ENCODE data around the gene ABHD6. TPM values are rescaled to one million over a fixed set of nuclear protein-coding genes. Genes with fewer than 3 reads are reported as not detected.
"Not testable (repeated sequence)": the region's sequence is repeated elsewhere in the genome, so short reads cannot be mapped to it uniquely, and the experiment has no call there.

Gene ABHD6
- total and polyA plus RNA-seq, 4 donors, result 5.2 to 14.1 (median 10.7) TPM

- ATAC-seq (ENCODE audit: insufficient read depth, low FRiP score), result no peak
- TF ChIP-seq CTCF (IDR thresholded peaks at IDR 0.05; ENCODE audit: control extremely low read depth, extremely low read depth), result no peak
- H3K27me3 ChIP-seq (ENCODE audit: control insufficient read depth in 3 of 3, insufficient read depth in 3 of 3, low read length in 2 of 3), result no peaks in the 10 kb centered on the region
- no peak for DNase-seq
- no peaks in the 10 kb centered on the region for H3K9me3 ChIP-seq (ENCODE audit: control insufficient read depth in 4 of 4, insufficient read depth in 3 of 4, low read length in 3 of 4)
- no peak overlapping the region for H3K27ac ChIP-seq (ENCODE audit: low read depth in 1 of 2, low read length in 1 of 2)
- peaks cover 0 to 26% (median 7%) of the 10 kb centered on the region in 5 donors for H3K4me1 ChIP-seq (ENCODE audit: control insufficient read depth in 5 of 5, insufficient read depth in 5 of 5, low read length in 5 of 5)
- 97 to 100% methylated on average over 3 of the region's 3 CpGs for WGBS, 2 donors
- H3K36me3 ChIP-seq (ENCODE audit: control insufficient read depth in 4 of 4, insufficient read depth in 4 of 4, low read length in 4 of 4), result peaks cover 0 to 5% (median 0%) of the 10 kb centered on the region in 4 donors
- no peak overlapping the region for H3K4me3 ChIP-seq
- H3K9ac ChIP-seq (ENCODE audit: insufficient read depth in 1 of 2, low read length in 2 of 2), result no peak overlapping the region
Observed at GRCh38 chr3:58336135-58336882, 98.7 kb downstream of the ABHD6 start.

- H3K9me3 ChIP-seq (ENCODE audit: control insufficient read depth in 4 of 4, insufficient read depth in 3 of 4, low read length in 3 of 4), result no peaks in the 10 kb centered on the region
- H3K9ac ChIP-seq (ENCODE audit: insufficient read depth in 1 of 2, low read length in 2 of 2), result no peak overlapping the region
- H3K4me1 ChIP-seq (ENCODE audit: control insufficient read depth in 5 of 5, insufficient read depth in 5 of 5, low read length in 5 of 5), result peaks cover 0 to 26% (median 7%) of the 10 kb centered on the region in 5 donors
- 89 to 98% methylated on average over 1 of the region's 1 CpG for WGBS, 2 donors
- no peak for ATAC-seq (ENCODE audit: insufficient read depth, low FRiP score)
- no peak for DNase-seq
- H3K36me3 ChIP-seq (ENCODE audit: control insufficient read depth in 4 of 4, insufficient read depth in 4 of 4, low read length in 4 of 4), result peaks cover 0 to 5% (median 0%) of the 10 kb centered on the region in 4 donors
- TF ChIP-seq CTCF (IDR thresholded peaks at IDR 0.05; ENCODE audit: control extremely low read depth, extremely low read depth), result no peak
- no peak overlapping the region for H3K4me3 ChIP-seq
- H3K27me3 ChIP-seq (ENCODE audit: control insufficient read depth in 3 of 3, insufficient read depth in 3 of 3, low read length in 2 of 3), result no peaks in the 10 kb centered on the region
- H3K27ac ChIP-seq (ENCODE audit: low read depth in 1 of 2, low read length in 1 of 2), result no peak overlapping the region
Observed at GRCh38 chr3:58337190-58337589, 99.6 kb downstream of the ABHD6 start.

GRCh38 chr3:58339146-58339545 lies 101.6 kb downstream of the ABHD6 start:
- 88 to 89% methylated on average over 12 of the region's 12 CpGs for WGBS, 2 donors

GRCh38 chr3:58340594-58341244 lies 103.1 kb downstream of the ABHD6 start:
- no peak for TF ChIP-seq CTCF (IDR thresholded peaks at IDR 0.05; ENCODE audit: control extremely low read depth, extremely low read depth)
- H3K9ac ChIP-seq (ENCODE audit: insufficient read depth in 1 of 2, low read length in 2 of 2), result no peak overlapping the region
- H3K27me3 ChIP-seq (ENCODE audit: control insufficient read depth in 3 of 3, insufficient read depth in 3 of 3, low read length in 2 of 3), result no peaks in the 10 kb centered on the region
- no peak for ATAC-seq (ENCODE audit: insufficient read depth, low FRiP score)
- peaks cover 0 to 3% (median 0%) of the 10 kb centered on the region in 5 donors for H3K4me1 ChIP-seq (ENCODE audit: control insufficient read depth in 5 of 5, insufficient read depth in 5 of 5, low read length in 5 of 5)
- H3K4me3 ChIP-seq, result no peak overlapping the region
- DNase-seq, result no peak
- H3K9me3 ChIP-seq (ENCODE audit: control insufficient read depth in 4 of 4, insufficient read depth in 3 of 4, low read length in 3 of 4), result no peaks in the 10 kb centered on the region
- 93 to 96% methylated on average over 3 of the region's 3 CpGs for WGBS, 2 donors
- no peak overlapping the region for H3K27ac ChIP-seq (ENCODE audit: low read depth in 1 of 2, low read length in 1 of 2)
- H3K36me3 ChIP-seq (ENCODE audit: control insufficient read depth in 4 of 4, insufficient read depth in 4 of 4, low read length in 4 of 4), result peaks cover 0 to 5% (median 0%) of the 10 kb centered on the region in 4 donors

More at GRCh38 chr3:58339146-58339545, 101.6 kb downstream of the ABHD6 start:
- H3K27me3 ChIP-seq (ENCODE audit: control insufficient read depth in 3 of 3, insufficient read depth in 3 of 3, low read length in 2 of 3); ATAC-seq (ENCODE audit: insufficient read depth, low FRiP score); H3K4me3 ChIP-seq; H3K27ac ChIP-seq (ENCODE audit: low read depth in 1 of 2, low read length in 1 of 2); DNase-seq; H3K9me3 ChIP-seq (ENCODE audit: control insufficient read depth in 4 of 4, insufficient read depth in 3 of 4, low read length in 3 of 4); H3K9ac ChIP-seq (ENCODE audit: insufficient read depth in 1 of 2, low read length in 2 of 2); H3K36me3 ChIP-seq (ENCODE audit: control insufficient read depth in 4 of 4, insufficient read depth in 4 of 4, low read length in 4 of 4): not testable (repeated sequence)
- peaks cover 0 to 15% (median 6%) of the 10 kb centered on the region in 5 donors for H3K4me1 ChIP-seq (ENCODE audit: control insufficient read depth in 5 of 5, insufficient read depth in 5 of 5, low read length in 5 of 5)
